Measurements from ENCODE around the gene PMPCB.

Gene PMPCB

GRCh38 chr7:103336761-103337160 is 39.5 kb downstream of the PMPCB start:
- no peak for DNase-seq

DNA sequence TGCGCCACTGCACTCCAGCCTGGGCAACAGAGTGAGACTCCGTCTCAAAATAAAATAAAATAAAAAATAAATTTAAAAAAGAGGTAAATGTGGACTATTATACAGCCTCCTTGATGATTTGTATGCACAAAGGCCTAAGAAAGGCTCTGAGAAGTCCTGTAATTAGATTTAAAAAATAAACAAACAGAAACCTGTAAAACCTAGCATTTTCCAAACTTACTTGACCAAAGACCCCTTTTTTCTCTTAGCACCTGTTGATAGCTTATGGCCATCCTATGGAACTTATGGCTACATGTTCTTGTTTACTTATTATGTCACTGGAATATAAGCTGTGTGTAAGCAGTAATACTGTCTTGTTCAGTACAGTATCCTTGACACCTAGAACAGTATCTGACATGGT is 41.6 kb downstream of the PMPCB start:
- no peak for DNase-seq

- DNase-seq, result no peak
Observed at GRCh38 chr7:103341466-103341865, 44.2 kb downstream of the PMPCB start.

DNA sequence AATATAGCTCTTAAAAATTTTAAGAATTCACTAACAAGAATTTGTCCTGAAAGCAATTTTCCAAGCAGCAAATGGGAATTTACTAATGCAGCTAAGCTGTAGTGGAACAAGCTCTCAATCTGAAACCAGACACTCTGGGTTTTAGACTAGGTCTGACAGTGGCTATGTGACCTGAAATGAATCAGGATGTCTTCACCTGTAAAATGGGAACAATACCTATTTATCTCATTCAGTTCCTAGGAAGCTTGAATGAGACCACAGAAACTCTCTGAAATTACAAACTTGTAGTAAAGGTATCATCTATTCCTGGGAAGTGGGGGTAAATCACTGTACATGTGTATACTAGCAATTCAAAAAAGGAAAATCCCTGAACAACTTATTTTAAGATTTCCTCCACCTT is 46.1 kb downstream of the PMPCB start:
- DNase-seq, result no peak

DNA sequence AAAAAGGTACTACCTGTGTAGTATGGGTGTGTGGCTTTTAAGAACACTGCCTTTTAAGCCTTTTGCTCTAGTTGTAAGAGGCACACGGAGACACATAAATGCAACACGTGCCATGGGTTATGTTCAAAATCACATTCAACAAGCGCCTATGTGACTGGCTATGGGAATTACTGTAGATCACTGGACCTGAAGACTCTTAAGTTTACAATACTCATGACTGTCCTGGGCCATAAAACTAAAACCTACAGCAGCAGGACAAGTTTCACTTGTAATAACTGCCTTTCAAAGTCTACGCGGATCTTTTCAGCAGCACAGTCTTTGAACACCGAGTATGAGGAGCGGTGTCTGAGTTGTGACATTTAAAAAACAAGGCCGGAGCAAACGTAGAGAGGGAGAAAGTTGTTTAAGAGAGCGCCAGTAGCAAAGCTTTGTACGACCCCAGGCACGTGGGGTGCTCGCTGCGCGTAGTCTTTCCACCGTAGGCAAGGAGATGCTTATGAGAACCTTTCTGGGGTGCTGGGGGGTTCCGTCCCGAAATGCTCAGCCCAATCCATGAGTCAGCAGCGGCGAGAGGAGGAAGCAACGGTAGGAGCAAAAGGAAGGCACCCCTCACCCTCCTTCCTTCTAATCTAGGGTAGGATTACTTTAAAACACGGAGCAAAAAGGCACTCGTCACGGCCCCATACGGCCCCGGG is 46.7 kb downstream of the PMPCB start:
- DNase-seq, result no peak

- DNase-seq, result peak; percentile 92
Observed at GRCh38 chr7:103344453-103345149, 47.4 kb downstream of the PMPCB start, which contains the start of gene DNAJC2. TSS of gene DNAJC2 (minus strand) at chr7:103344767. CDS start at chr7:103344622, 145 bp downstream.

DNA sequence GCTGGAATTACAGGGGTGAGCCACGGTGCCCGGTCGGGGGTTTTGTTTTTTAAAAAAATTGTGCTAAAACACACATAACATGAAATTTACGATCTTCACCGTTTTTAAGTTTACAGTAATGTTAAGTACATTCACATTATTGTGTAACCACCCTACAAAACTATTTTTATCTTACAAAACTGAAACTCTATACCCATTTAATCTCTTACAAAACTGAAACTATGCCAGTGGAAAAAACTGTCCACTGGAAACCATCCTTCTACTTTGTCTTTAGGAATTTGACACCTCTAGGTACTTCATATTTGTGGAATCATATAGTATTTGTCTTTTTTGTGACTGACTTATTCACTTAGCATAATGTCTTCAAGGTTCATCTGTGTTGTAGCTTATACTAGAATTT is 49.2 kb downstream of the PMPCB start:
- DNase-seq, result no peak

DNA sequence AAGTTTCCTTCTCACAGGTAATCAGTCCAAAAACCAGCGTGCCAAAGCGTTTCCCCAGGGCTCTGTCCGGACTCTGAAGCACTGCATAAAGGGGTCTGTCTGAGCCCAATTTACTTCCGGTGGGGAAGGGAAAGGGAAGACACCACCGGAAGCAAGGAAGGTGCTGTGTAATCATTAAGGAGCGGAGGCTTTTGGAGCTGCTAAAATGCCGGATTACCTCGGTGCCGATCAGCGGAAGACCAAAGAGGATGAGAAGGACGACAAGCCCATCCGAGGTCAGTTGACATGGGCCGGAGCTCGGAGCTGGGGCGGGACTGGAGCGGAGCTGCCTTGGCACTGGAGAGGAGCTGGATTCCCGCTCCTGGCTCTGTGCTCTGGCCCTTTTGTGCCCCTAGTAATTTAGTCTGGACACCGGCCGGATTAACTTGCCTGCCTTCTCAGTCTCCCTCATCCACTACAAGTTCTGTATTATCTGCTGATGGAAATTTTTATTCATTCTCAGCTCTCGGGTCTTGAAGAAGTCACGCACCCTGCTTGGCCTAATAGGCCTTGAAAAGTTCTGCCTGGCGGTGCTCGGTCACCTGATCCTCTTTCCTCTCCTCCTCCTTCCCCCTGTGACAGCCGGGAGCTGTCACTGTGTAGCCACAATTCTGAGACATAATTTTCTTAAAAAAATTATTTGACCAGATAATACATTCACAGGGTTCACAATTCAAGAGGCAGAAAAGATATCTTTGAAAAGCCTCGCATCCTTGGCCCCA is 50.5 kb downstream of the PMPCB start, which contains the start of gene PSMC2:
TSS of gene PSMC2 (plus strand) at position 137 of the 761 bp plus-strand sequence. CDS start at position 206, 69 bp downstream.
- DNase-seq, result peak; percentile 92

GRCh38 chr7:103348452-103348851 is 51.2 kb downstream of the PMPCB start:
- DNase-seq, result no peak

DNA sequence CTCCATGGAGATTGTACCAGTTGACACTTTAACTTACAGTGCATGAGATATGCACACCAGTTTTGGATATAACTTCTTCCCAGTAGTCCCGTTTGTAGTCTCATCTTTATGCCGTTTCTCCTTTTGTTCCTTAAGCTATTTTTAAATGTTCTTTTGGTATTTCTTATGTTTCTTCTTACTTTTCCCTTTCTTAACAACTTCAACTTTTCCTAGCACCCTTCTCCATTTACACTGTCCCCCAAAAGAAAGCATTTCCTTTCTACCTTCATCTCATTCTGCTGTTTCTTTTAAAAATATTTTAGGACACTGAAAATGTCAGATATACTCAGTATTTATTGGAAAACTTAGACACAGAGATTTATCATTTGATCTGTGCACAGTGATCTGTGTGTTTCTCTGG is 51.7 kb downstream of the PMPCB start:
- no peak for DNase-seq

DNA sequence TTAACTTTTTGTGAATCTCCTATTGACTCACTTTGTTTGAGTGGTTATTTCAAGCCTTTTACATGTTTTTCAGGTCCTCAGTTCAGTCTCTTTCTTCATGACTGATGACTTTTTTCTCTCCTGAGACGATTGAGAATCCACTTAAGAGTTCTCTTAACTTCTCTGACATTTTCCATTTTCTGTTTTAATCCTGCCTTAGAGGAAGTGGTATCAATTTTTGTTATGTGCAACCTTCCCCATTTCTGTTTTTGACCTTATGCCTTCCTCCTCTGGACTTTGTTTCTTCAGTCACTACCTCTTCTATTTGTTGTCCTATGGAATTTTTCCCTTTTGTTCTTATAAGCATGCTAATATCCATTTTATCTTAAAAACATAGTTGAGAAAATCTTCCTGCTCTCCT is 52.6 kb downstream of the PMPCB start:
- DNase-seq, result no peak
